SU-DHL-6 (cell line): ENCODE data around the gene RNF150.

ENCODE experiments used
- CTCF ChIP-seq: fragments of 200-600 bp; sonication (generic); IDR thresholded peaks from one replicate; pipeline ENCODE4 v1.5.1; 2017; ENCODE audit warnings: antibody characterized with exemption, mild to moderate bottlenecking, low read length, moderate library complexity; ENCODE audit not compliant: insufficient read depth, poor library complexity, severe bottlenecking
- EZH2phosphoT487 ChIP-seq: fragments of 200-600 bp; sonication (generic), shearing (Covaris generic); conservative IDR thresholded peaks from 2 replicates; pipeline ENCODE4 v1.6.1; 2018; ENCODE audit warnings: mild to moderate bottlenecking, antibody characterized with exemption, low read length, moderate library complexity, mixed read lengths

GRCh38 chr4:141028024-141028529 lies 105.2 kb downstream of the RNF150 start:
- TF ChIP-seq EZH2phosphoT487 (no peak), CTCF (no peak)
